ENCODE results near the gene MEIOB. TPM values are rescaled to one million over a fixed set of nuclear protein-coding genes. Genes with fewer than 3 reads are reported as not detected.

Gene MEIOB
- total RNA-seq, 1 donor from 2014 or later = 0.26 TPM

- TF ChIP-seq CTCF (IDR thresholded peaks at IDR 0.05; ENCODE audit: insufficient read depth, low read length, severe bottlenecking) = no peak
- FAIRE-seq = no peak
- DNase-seq (ENCODE audit: low read depth) = no peak
- no peak overlapping the region for H3K4me3 ChIP-seq (ENCODE audit: low read depth, low read length)
- no peaks in the 10 kb centered on the region for H3K36me3 ChIP-seq (ENCODE audit: control insufficient read depth, insufficient read depth, low read length)
- H3K27me3 ChIP-seq (ENCODE audit: control insufficient read depth, insufficient read depth, low read length) = peaks cover 1% of the 10 kb centered on the region
These were observed 24.1 kb upstream of the MEIOB start for GRCh38 chr16:1895949-1896675.

GRCh38 chr16:1895068-1895467 is 23.1 kb upstream of the MEIOB start:
- DNase-seq (ENCODE audit: low read depth) = no peak

GRCh38 chr16:1890708-1891050 is 18.7 kb upstream of the MEIOB start:
- no peaks in the 10 kb centered on the region for H3K36me3 ChIP-seq (ENCODE audit: control insufficient read depth, insufficient read depth, low read length)
- H3K27me3 ChIP-seq (ENCODE audit: control insufficient read depth, insufficient read depth, low read length) = peaks cover 5% of the 10 kb centered on the region
- TF ChIP-seq CTCF (IDR thresholded peaks at IDR 0.05; ENCODE audit: insufficient read depth, low read length, severe bottlenecking) = no peak
- FAIRE-seq (peak; percentile 32), DNase-seq (ENCODE audit: low read depth) (peak; percentile 47)
- H3K4me3 ChIP-seq (ENCODE audit: low read depth, low read length) = no peak overlapping the region

More at GRCh38 chr16:1895068-1895467, 23.1 kb upstream of the MEIOB start:
- TF ChIP-seq CTCF (IDR thresholded peaks at IDR 0.05; ENCODE audit: insufficient read depth, low read length, severe bottlenecking) = no peak
- H3K27me3 ChIP-seq (ENCODE audit: control insufficient read depth, insufficient read depth, low read length) = peaks cover 2% of the 10 kb centered on the region
- H3K4me3 ChIP-seq (ENCODE audit: low read depth, low read length) = no peak overlapping the region
- H3K36me3 ChIP-seq (ENCODE audit: control insufficient read depth, insufficient read depth, low read length) = no peaks in the 10 kb centered on the region
- FAIRE-seq = no peak

GRCh38 chr16:1890024-1890707 is 18.2 kb upstream of the MEIOB start:
- Histone ChIP-seq H3K27me3 (ENCODE audit: control insufficient read depth, insufficient read depth, low read length) (peaks cover 5% of the 10 kb centered on the region), H3K36me3 (ENCODE audit: control insufficient read depth, insufficient read depth, low read length) (no peaks in the 10 kb centered on the region), H3K4me3 (ENCODE audit: low read depth, low read length) (no peak overlapping the region)
- FAIRE-seq (no peak), DNase-seq (ENCODE audit: low read depth) (no peak)
- no peak for TF ChIP-seq CTCF (IDR thresholded peaks at IDR 0.05; ENCODE audit: insufficient read depth, low read length, severe bottlenecking)

- no peak for TF ChIP-seq CTCF (IDR thresholded peaks at IDR 0.05; ENCODE audit: insufficient read depth, low read length, severe bottlenecking)
- DNase-seq (ENCODE audit: low read depth) = no peak
- no peak for FAIRE-seq
- H3K36me3 ChIP-seq (ENCODE audit: control insufficient read depth, insufficient read depth, low read length) = no peaks in the 10 kb centered on the region
- H3K27me3 ChIP-seq (ENCODE audit: control insufficient read depth, insufficient read depth, low read length) = peaks cover 4% of the 10 kb centered on the region
- H3K4me3 ChIP-seq (ENCODE audit: low read depth, low read length) = no peak overlapping the region
These were observed 15.9 kb upstream of the MEIOB start for GRCh38 chr16:1887711-1888354.
